ENCODE measurements around the gene WNT3. TPM values are rescaled to one million over a fixed set of nuclear protein-coding genes. Genes with fewer than 3 reads are reported as not detected.

The WNT3 gene
- total and polyA plus RNA-seq, 11 donors: 0.32 to 2.2 (median 1.2) TPM

- TF ChIP-seq CTCF (IDR thresholded peaks at IDR 0.05) (no peak), POLR2A (IDR thresholded peaks at IDR 0.05) (no peak)
- ATAC-seq (peak in 1 of 4 donors; percentile 16), DNase-seq (peak in 3 of 5 donors; percentile 38 to 52 (median 51))
- peak overlapping the region in 8 of 12 donors; percentile 14 to 75 (median 62) for H3K27ac ChIP-seq
- peak overlapping the region; percentile 48 to 80 (median 63) for H3K4me3 ChIP-seq
- H3K9me3 ChIP-seq: no peaks in the 10 kb centered on the region
- peaks cover 0 to 41% (median 0%) of the 10 kb centered on the region in 9 donors for H3K27me3 ChIP-seq
- no peaks in the 10 kb centered on the region for H3K36me3 ChIP-seq
- 1 to 8% (median 3%) methylated on average over 25 to 135 of the region's 135 CpGs for WGBS, 4 donors
- peaks cover 0 to 19% (median 7%) of the 10 kb centered on the region in 12 donors for H3K4me1 ChIP-seq
- intact Hi-C loops (cut with DNase I): loop anchor here in 1 of 10 donors (5.0 kb wide), 1 partner anchor 35 kb away; no protein-coding TSS in a partner anchor
Measured at GRCh38 chr17:46771561-46772474, 46.7 kb downstream of the WNT3 start.

DNA sequence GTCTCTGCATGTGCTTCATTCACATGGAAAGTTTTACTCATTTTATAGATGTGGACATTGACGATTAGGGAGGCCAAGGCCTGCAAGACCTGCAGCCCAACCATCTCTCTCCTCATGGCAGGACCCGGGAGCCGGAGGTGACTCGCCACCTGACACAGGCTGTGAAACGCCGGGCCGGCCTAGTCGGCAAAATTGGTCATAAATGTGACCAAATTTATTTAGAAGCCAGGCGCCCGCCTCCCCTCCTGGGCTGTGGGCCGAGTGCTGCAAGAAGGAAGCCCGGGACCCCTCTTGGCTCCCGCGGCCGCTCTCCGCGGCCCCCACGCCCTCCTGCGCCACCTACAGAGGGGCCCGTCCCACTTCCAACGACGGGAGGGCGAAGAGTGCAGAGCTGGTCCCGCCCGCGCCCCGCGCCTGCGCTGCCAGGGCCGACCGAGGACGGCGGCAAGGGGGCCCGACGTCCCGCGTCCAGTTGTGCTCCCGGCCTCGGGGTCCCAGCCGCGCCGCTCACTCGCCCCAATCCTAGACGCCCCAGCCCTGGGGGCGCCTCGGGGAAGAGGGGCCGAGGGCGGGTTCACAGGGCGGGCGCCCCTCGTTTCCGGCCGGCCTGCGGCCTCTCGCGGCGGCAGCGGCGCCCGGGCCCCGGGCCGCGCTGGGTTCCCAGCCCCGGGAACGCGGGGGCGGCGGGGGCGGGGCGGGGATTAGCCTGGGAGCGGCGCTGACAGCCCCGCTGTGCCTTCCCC, 47.5 kb downstream of the WNT3 start:
- ATAC-seq (peak; percentile 22 to 77 (median 58)), DNase-seq (peak in 4 of 5 donors; percentile 43 to 59 (median 50))
- Histone ChIP-seq H3K9me3 (no peaks in the 10 kb centered on the region), H3K27ac (peak overlapping the region in 10 of 12 donors; percentile 14 to 75 (median 52)), H3K27me3 (peaks cover 0 to 41% (median 0%) of the 10 kb centered on the region in 9 donors), H3K36me3 (no peaks in the 10 kb centered on the region), H3K4me1 (peaks cover 0 to 19% (median 7%) of the 10 kb centered on the region in 12 donors), H3K4me3 (peak overlapping the region; percentile 15 to 80 (median 60))
- 2 to 18% (median 6%) methylated on average over 4 to 73 of the region's 73 CpGs for whole genome bisulfite sequencing, 4 donors
- intact Hi-C loops (cut with DNase I): loop anchor here in 1 of 10 donors (5.0 kb wide), 1 partner anchor 34 kb away; no protein-coding TSS in a partner anchor
- TF ChIP-seq CTCF (IDR thresholded peaks at IDR 0.05) (peak in 1 of 12 donors; percentile 24), POLR2A (IDR thresholded peaks at IDR 0.05) (peak in 1 of 2 donors; percentile 17)

- H3K9me3 ChIP-seq: no peaks in the 10 kb centered on the region
- WGBS, 4 donors: 62 to 82% (median 78%) methylated on average over 14 of the region's 14 CpGs
- H3K27ac ChIP-seq: no peak overlapping the region
- H3K4me1 ChIP-seq: peaks cover 3 to 23% (median 11%) of the 10 kb centered on the region in 12 donors
- TF ChIP-seq POLR2A (IDR thresholded peaks at IDR 0.05): no peak
- peak in 1 of 5 donors; percentile 27 for DNase-seq
- peaks cover 0 to 41% (median 0%) of the 10 kb centered on the region in 9 donors for H3K27me3 ChIP-seq
- no peaks in the 10 kb centered on the region for H3K36me3 ChIP-seq
- peak overlapping the region in 8 of 12 donors; percentile 42 to 80 (median 60) for H3K4me3 ChIP-seq
- intact Hi-C loops (cut with DNase I): loop anchor here in 1 of 10 donors (5.0 kb wide), 1 partner anchor 33 kb away; no protein-coding TSS in a partner anchor
- ATAC-seq: no peak
Measured at GRCh38 chr17:46770439-46770817, 48.1 kb downstream of the WNT3 start.

All from heart left ventricle (tissue), 16 donors.